ENCODE measurements around the gene KCTD3. TPM values are rescaled to one million over a fixed set of nuclear protein-coding genes. Genes with fewer than 3 reads are reported as not detected.

Gene KCTD3
- 34.2 and 38.9 TPM in 2 replicates for total RNA-seq

DNA sequence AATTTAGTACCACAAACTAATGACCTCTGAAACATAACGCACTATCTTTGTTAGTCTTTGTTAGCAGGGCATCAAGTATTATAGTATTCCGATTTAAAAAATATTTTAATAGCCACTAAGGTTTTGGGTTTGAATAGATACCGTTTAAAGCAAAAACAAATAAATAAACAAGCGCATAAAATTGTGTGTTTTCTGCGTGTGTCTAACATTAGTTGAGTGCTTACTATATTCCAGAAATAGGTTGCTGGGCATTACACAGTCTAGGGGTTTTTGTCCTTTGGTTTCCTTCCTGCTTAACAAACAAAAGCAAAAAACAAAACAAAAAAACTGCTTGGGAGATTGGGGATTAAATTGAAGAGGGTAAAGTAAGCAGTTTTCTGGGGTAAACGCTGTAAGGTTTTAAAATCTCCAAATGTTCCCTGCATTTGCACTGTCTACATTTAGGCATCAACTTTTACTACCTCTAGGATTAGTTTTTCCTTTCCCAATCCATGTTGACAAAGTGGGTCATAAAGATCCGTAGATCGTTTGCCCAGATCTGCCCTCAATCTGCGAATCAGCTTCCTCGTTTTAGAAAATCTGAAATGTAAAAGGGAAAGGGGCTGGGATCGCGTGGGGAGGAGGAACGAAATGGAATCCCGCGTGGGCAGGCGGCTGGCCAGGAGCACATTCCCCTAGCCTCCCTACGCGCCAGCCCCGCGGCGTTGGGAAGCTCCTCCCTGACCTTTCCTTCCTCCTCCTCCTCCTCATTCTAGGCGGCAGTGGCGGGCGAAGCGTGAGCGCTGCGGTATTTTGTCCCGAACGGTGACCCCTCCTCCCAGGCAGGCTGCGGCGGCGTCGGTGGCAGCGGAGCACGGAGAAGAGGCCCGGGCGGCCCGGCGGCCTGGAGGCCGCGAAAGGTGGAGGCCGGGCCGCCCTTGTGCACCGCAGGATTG, at the start of gene KCTD3:
KCTD3 (plus strand) TSS at position 749 of the 935 bp plus-strand sequence. CDS start 382 bp downstream, outside the sequence.
- peak; percentile 74 to 78 for DNase-seq (ENCODE audit: low read depth in 2 of 2)

DNA sequence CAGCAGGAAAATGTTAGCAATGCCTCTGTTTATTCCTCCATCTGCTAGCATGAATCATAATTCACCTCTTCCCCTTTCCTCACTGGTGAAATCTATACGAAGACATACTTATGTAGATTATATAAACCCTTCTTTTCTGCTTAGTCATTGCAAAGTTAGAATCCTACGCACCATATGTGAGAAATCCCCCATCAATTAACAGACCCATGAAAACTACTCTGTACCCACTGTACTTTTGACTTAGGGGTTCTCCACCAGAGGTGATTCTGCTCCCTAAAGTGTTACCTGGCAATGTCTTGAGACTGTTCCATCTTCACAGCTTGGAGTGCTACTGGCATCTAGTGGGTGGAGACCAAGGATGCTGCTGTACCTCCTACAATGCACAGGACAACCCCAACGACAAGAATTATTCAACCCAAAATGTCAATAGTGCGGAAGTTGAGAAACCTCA, 49.6 kb upstream of the KCTD3 start:
- DNase-seq (ENCODE audit: low read depth in 2 of 2): peak in 1 of 2 donors; percentile 33

DNA sequence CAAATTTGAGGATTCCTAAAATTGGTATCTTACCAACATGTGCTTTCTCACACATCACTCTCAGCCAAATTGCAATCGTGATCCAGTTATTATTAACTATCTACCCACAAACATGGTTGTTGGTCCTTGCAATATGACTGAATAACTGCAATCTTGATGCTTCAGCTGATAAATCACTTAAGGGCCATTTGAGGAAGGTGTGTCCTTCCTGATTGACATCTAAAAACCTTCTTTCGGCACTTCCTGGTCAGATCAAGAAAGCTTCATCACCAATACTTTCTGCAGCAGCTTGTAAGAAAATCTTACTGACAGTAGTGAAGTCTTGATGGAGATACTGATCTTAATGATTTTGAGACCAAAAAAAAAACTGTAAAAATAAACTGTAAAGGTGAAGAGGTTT, 48.5 kb upstream of the KCTD3 start:
- DNase-seq (ENCODE audit: low read depth in 2 of 2): no peak

DNA sequence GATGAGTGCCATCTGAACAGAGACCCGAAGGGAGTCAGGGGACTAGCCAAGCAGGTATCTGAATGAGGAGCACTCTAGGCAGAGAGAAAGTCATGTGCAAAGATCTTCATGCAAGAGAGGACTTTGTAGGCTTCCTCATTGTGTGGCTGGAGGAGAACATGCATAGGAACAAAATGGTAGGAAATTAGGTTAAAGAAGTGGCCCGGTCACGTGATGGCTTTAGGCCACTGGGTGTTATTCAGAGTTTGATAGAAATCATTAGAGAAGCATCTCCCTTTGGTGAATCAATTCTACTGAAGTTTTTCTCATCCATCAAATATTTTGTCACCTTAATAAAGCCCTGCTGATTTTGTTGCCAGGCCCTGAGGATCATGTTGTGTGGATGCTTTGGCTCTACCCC, 45.8 kb upstream of the KCTD3 start:
- no peak for DNase-seq (ENCODE audit: low read depth in 2 of 2)

DNA sequence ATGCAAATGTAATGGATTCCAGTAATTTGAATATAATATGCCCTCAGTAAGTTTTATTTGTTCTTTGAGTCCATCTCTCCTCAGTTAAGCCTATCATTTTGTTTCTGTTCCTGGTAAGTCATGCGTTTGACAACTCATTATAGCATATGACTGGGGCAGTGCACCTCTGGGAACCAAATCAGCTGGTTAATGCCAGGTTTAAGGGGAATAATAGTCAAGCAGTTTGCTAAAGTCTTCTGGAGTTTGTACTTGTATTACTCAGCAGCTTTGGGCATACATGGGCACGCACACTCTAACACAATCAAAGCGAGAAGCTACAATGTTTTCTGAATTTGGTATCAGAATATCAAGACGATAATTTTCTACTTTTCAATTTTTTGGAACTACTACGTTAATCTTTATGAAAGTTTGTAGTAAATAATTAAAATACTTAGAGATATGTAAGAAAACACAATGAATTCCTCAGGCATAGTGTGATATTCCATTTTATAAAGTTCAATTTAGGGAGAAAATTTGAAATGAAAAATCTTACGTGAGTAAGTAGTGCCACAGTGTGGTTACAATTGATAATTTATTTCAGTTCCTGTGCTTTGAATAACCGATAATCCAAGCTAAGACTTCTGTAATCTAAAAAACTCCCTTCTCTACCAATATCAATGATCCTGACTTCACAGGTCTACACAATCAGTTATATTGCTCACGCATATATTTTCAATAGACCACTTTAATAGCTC, 43.8 kb upstream of the KCTD3 start:
- DNase-seq (ENCODE audit: low read depth in 2 of 2): peak; percentile 25

DNA sequence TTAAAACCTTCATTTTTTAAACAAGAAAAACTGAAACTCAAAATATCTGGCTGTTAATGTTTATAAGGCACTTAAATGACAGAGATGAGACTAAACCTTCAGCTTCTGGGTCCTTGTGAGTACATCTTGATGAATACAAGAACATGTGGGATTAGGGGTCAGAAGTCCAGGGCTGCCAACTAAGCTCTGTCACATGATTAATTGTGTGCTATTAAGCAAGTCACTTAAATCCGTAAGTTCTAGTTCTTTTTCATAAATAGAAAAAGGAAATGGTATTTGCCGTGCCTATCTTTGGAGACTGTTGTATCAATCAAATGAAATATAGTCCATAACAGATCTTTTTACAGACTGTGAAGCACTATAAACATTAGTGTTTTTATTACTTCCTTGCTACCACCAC, 43.2 kb upstream of the KCTD3 start:
- peak in 1 of 2 donors; percentile 36 for DNase-seq (ENCODE audit: low read depth in 2 of 2)

DNA sequence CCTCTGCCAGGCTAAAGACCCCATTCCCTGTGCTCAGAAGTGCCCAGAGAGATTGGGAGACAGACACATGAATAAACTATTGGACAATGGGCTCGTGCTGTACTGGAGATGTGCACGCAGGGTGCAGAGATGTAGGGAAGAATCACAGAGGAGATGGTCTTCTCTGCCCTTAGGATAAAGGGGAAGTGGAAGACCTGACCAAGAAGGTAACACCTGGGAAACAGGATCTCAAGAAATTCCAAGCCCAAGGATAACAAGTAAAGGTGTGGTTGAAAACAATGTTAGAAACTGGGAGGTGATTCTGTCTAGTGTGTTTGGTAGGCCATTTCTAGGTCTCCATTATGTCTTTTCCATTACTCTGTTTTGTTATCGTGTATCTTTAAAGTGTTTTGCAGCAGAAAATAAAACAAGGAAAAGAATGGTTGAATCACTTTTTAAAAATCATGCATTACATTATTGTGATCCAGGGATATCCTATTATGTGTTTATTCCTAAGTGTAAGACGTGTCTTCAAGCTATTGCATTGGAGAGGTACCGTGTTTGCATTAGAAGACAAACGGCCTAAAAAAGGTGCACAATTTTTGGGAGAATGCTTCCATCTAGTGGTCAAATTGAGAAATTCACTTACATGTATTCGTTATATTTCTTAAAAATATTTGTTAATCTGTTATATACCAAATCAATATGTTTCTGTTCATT, 40.8 kb upstream of the KCTD3 start:
- DNase-seq (ENCODE audit: low read depth in 2 of 2): peak; percentile 54 to 63

DNA sequence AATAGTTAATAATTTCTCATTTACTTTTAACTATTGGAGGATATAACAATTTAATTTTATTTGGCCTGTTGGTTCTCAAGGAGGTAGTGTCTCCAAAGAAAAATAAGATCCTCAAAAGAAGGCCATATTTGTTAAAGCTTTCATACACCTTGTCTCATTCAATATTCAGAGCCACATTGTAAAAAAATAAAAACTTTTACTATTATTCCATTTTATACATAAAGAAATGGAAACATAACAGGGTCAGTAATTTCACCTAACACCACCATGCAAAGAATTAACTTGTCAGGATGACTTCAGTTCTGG, 40.3 kb upstream of the KCTD3 start:
- DNase-seq (ENCODE audit: low read depth in 2 of 2): no peak

DNA sequence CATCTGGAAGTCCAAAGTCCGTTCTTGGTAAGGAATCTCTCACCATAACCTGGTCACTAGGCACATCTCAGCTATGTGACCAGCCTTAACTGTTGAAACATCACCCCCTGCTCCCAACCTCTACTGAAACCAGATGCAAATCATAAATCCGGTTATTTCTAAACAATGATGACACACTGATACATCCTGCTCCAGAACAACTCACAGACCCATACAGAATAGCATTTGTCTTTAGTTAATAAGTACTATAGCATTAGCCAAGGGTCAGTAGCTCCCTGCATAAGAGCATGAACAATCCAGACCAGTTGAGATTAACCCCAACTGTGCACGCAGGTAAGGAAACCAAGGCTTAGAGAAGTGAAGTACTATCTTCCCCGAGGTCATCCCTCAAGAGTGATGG, 38.0 kb upstream of the KCTD3 start:
- no peak for DNase-seq (ENCODE audit: low read depth in 2 of 2)

DNA sequence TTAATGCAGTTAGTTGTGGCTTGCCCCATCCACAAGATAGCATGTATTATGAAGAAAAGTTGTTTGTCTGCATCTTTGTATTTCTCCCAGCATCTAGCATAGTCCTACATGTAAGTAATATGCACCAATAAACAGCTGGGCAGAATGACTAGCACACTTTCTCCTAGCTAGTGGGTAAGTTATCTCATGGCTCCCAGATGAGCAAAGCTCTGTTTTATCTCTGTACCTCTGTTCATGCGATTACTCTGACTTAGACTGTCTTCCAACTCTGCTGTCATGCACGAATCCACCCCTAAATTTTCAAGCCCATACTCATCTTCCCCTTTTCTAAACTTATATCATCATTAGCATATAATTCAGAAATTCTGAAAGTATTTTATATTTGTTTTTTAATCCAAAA, 37.5 kb upstream of the KCTD3 start:
- no peak for DNase-seq (ENCODE audit: low read depth in 2 of 2)

DNA sequence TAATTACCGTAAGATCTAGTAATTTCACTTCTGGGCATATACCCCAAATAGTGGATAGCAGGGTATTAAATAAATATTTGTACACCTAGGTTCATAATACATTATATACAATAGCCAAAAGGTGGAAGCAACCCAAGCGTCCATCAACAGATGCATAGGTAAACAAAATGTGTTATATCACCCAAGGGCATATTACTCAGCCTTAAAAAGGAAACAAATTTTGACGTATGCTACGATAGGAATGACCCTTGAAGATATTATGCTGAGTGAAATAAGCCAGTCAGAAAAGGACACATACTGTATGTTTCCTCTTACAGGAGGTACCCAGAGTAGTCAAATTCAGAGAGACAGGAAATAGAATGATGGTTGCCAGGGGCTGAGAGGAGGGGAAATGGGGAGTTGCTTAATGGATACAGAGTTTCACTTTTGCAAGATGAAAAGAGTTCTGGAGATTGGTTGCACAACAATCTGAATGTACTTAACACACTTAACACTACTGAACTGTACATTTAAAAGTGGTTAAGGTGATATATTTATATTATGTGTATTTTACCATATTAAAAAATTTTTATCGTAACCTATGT, 36.6 kb upstream of the KCTD3 start:
- DNase-seq (ENCODE audit: low read depth in 2 of 2): no peak

DNA sequence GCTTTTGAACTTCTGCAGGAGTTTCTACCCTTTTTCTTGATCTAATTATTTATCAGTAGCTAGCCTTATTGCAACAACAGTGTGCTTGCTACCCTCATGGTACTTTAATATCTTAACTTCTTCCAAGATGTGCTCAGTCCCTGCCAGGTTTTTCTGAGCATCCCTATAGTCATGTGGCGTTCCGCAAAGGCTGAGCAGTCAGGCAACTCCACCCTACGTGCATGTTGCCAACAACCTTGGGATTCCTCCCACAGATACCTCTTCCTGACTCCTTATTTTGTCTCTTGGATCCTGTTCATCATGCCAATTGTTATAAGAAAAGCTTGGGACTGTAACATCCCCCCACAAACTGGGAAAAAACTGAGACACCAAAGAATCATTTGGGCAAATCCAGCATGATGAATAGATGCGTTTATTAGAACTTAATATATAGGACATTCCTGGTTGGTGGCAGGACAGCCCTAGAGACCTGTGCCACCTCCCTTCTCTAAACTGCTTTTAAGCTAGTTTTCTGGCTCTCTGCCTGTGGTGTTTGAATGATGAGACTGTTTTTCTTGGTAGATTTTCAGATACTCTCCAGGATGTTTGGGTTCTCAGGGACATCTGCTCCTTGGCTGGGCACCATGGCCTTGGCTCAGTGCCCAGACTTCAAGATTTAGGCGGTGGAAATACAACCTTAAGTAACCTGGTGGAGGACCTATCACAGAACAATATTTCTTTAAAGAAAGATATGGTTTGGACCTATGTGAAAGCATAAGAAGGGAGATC, 27.1 kb upstream of the KCTD3 start:
- DNase-seq (ENCODE audit: low read depth in 2 of 2): peak in 1 of 2 donors; percentile 7

DNA sequence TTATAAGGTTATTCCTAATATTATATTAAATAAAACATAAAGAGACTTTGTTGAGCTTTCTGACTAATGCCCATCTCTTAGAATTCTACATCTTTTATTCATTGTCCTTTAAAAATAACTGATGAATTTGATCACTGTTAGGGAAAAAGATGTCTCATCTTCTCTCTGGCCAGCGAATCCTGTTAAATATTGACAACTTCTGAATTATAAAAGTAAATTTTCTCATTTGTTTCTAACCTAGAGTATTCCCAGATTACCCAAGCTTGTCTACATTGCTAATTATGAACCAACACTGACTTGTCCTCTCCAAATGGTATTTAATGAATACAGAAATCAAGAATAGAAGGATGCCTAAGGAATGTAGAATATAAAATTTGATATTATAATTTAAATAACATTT, 24.8 kb upstream of the KCTD3 start:
- no peak for DNase-seq (ENCODE audit: low read depth in 2 of 2)

DNA sequence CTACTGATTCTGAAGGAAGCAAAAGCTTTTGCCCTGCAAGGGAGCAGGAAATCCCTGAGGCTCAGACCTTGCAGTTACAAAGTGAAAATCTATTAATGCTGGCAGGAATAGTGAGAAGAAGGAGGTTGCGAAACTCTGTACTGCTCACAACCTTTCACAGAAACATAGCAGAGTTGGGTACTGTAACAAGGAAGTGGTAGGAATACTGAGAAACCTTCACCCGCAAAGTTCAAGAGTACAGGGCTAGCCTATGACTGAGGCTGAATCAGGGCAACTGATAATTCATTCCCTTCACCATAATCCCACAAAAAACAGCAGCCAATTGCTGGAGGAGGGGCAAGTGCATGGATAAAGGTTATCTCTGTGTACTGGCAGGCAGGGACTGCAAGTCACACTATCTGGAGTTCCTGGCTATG, 23.9 kb upstream of the KCTD3 start:
- DNase-seq (ENCODE audit: low read depth in 2 of 2): no peak

DNA sequence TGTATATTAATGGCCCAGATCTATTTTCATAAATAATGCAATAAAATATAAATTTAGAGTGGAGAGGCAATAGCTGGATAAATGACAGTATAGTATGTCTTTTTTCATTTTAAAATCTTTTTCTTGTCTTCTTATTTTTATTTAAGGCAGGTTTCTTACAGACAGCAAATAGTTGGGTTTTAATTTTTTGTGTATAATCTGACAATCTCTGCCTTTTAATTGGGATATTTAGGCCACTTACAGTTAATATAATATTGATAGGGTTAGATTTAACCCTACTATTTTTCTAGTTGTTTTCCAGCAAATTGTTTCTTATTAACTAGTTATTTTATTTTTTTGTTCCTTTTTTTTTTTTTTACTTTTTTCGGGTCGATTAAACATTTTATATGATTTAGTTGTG, 23.3 kb upstream of the KCTD3 start:
- DNase-seq (ENCODE audit: low read depth in 2 of 2): no peak

DNA sequence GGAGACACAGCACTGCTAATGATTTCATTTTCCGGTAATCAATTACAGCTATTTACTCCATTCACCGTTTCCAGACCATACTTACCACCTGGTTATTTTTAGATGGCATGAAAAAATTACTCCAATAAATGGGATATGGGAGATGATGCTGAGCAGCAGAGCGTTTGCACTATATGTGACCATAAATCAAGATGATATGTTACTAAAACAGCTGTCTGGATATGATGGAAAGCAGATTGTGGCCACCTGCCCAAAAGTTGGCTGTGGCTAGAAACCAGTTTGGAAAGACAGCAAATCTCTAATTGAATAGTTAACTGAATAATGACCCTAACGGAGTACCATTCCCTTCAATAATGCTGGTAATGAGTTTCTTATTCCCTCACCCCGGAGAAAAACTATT, 22.5 kb upstream of the KCTD3 start:
- DNase-seq (ENCODE audit: low read depth in 2 of 2): no peak

DNA sequence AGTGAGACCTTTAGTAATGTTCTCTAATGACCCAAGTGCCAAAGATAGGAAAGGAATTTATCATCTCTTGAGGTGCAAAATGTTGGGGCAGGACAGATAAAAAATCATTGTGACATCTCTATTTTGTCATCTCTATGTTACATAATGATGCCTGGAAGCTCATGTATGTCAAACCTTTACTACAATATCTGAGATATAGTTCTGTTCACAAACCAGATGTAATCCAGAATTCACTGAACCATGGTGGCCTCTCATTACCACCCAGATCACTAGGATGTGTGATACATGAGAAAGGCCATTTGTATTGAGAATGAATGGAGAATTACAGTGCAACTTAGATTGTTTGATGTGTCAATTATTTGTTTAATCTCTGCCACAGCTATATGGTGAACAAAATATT, 22.0 kb upstream of the KCTD3 start:
- no peak for DNase-seq (ENCODE audit: low read depth in 2 of 2)

DNA sequence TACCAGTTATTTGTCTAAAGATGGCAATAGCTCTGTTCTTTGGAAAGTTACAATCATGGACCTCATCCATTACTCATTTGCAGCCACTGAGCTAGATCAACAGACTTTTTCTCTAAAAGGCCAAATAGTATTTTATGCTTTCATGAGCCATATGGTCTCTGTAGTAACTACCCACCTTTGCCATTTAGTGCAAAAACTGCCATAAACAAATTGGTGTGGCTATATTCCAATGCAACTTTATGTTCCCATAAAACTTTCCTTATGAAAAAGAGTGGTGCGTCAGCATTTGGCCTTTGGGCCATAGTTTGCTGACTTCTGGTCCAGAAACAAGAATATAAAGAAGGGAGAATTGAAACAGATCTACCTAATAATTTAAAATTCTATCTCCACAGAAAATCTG, 20.1 kb upstream of the KCTD3 start:
- DNase-seq (ENCODE audit: low read depth in 2 of 2): no peak

DNA sequence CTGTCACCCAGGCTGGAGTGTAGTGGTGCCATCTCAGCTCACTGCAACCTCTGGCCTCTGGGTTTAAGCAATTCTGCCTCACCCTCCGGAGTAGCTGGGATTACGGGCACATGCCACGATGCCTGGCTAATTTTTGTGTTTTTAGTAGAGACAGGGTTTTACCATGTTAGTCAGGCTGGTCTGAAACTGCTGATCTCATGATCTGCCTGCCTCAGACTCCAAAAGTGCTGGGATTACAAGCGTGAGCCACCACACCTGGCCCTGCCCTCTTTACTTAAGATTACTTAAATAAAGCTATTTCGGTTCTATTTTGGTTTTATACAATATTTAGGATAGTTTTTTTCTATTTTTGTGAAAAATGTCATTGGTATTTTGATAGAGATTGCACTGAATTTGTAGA, 15.3 kb upstream of the KCTD3 start:
- no peak for DNase-seq (ENCODE audit: low read depth in 2 of 2)

DNA sequence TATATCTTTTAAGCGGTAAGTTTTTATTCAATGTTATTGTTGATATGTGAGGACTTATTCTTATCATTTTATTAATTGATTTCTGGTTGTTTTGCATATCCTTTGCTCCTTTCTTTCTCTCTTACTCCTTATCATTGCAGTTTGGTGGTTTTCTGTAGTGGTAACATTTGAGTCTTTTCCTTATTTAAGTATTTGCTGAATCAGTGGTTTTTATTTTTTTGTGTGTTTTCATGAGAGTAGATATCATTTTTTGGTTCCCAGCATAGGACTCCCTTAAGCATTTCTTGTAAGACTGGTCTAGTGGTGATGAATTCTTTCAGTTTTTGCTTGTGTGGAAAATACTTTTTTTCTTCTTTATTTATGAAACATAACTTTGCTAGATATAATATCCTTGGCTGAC, 12.2 kb upstream of the KCTD3 start:
- no peak for DNase-seq (ENCODE audit: low read depth in 2 of 2)

DNA sequence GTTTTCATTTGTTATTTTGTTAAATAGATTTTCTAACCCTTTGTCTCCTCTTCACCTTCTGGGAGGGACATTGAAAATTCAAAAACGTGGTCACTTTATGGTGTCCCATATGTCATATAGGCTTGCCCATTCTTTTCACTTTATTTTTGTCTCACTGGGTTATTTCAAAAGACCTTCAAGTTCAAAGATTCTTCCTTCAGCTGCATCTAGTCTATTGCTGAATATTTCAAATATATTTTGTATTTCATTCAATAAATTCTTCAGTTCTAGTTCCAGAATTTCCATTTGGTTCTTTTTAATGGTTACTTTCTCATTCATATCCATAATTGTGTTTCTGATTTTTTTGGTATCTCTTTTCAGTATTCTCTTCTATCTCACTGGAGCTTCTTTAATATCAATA, 11.6 kb upstream of the KCTD3 start:
- DNase-seq (ENCODE audit: low read depth in 2 of 2): no peak

All from lung microvascular endothelial cell (primary cell).